Measurements from ENCODE around the gene SNAPIN. TPM values are rescaled to one million over a fixed set of nuclear protein-coding genes. Genes with fewer than 3 reads are reported as not detected.

The SNAPIN gene
- 29.0 and 29.5 TPM in 2 replicates for total RNA-seq (2021)
- long read RNA-seq, transcript SNAPIN-204 (2 exons, 1,205 nt): minor isoform, 10 of 69 reads
- long read RNA-seq, transcript SNAPIN-201 (4 exons, 1,030 nt): major isoform, 54 of 69 reads
- long read RNA-seq, partial matches to known transcripts: 0 of 69 reads
- long read RNA-seq, other reads (novel, unspliced or antisense): 3 of 69 reads

GRCh38 chr1:153658400-153659174 is at the start of gene SNAPIN:
SNAPIN (plus strand) TSS chr1:153658703; CDS start chr1:153658744, 41 bp downstream.
- H3K14ac ChIP-seq (ENCODE audit: insufficient read depth, low read length): peak within 1 kb of the TSS; percentile 93
- H3K18ac ChIP-seq (ENCODE audit: insufficient read length, low read depth, low read length): peak within 1 kb of the TSS; percentile 94
- H3K9ac ChIP-seq (ENCODE audit: extremely low read depth, insufficient read length, low read length): peak within 1 kb of the TSS; percentile 81
- no peak within 1 kb of the TSS for H2BK15ac ChIP-seq (ENCODE audit: low read depth, low read length)
- H2BK12ac ChIP-seq (ENCODE audit: insufficient read length, low read depth, low read length): no peak within 1 kb of the TSS
- no peak within 1 kb of the TSS for H4K5ac ChIP-seq (ENCODE audit: insufficient read length, low read depth, low read length)
- peak; percentile 93 for DNase-seq
- no peak within 1 kb of the TSS for H4K8ac ChIP-seq (replicated peaks; ENCODE audit: insufficient read length, low read depth, low read length)
- H3K27ac ChIP-seq (ENCODE audit: insufficient read length, low read depth, low read length): no peak within 1 kb of the TSS
- no peak within 1 kb of the TSS for H2BK5ac ChIP-seq (ENCODE audit: insufficient read length, low read length)
- Mint-ChIP-seq H3K27me3 (ENCODE audit: low read depth) (no peaks in the 10 kb centered on the region), H3K36me3 (ENCODE audit: insufficient read depth in 1 of 3, low read depth in 3 of 3) (peaks cover 14 to 35% (median 26%) of the 10 kb centered on the region in 3 experiments), H3K4me3 (peak within 1 kb of the TSS; percentile 94 to 95), H3K4me1 (peaks cover 9% of the 10 kb centered on the region in 2 experiments), H3K27ac (peak within 1 kb of the TSS; percentile 89 to 95 (median 90)), H3K9me3 (no peaks in the 10 kb centered on the region; a peak in 1 of 5 replicates)
- peaks cover 5% of the 10 kb centered on the region for H3K23me2 ChIP-seq (ENCODE audit: insufficient read length, low read depth, low read length, poor library complexity, severe bottlenecking)
- no peaks in the 10 kb centered on the region for H3K27me3 ChIP-seq (ENCODE audit: insufficient read depth, low read length)
- no peak within 1 kb of the TSS for H4K91ac ChIP-seq (ENCODE audit: insufficient read length, low read depth, low read length)
- H3K4me2 ChIP-seq (ENCODE audit: insufficient read depth, insufficient read length, low read length): peak within 1 kb of the TSS; percentile 94
- peaks cover 5% of the 10 kb centered on the region for H3K79me1 ChIP-seq (ENCODE audit: insufficient read depth, low read depth, low read length, poor library complexity, severe bottlenecking)
- no peak within 1 kb of the TSS for H3T11ph ChIP-seq (ENCODE audit: low read length)
- H3K4me1 ChIP-seq (ENCODE audit: insufficient read depth, low read length): 0 out of 2 replicates have a peak, but pooled peaks cover 2% of the 10 kb centered on the region
- no peaks in the 10 kb centered on the region; the same call in 1 of the 2 replicates for H3K79me2 ChIP-seq (ENCODE audit: insufficient read depth, low read length)
- no peak within 1 kb of the TSS for H2BK120ac ChIP-seq (ENCODE audit: low read depth, low read length, poor library complexity, severe bottlenecking)
- H3K56ac ChIP-seq (ENCODE audit: insufficient read length, low read depth, low read length): no peak within 1 kb of the TSS
- H3K23ac ChIP-seq (ENCODE audit: insufficient read length, low read depth, low read length): no peak within 1 kb of the TSS
- no peak within 1 kb of the TSS for H2AK5ac ChIP-seq (ENCODE audit: insufficient read length, low read length)
- H2BK20ac ChIP-seq (ENCODE audit: low read depth, low read length, poor library complexity, severe bottlenecking): no peak within 1 kb of the TSS
- TF ChIP-seq CTCF (conservative IDR thresholded peaks at IDR 0.05): no peak; the same call in 2 of the 3 replicates
- H3K9me3 ChIP-seq (ENCODE audit: control insufficient read depth, low read depth, low read length): no peaks in the 10 kb centered on the region
- H2AFZ ChIP-seq (ENCODE audit: low read length): no peak within 1 kb of the TSS
- no CpG with 5 or more reads among the region's 53 CpGs for WGBS (ENCODE audit: extremely low coverage, insufficient read length, low lambda C conversion rate)
- H3K4ac ChIP-seq (ENCODE audit: low read depth, low read length): no peak within 1 kb of the TSS
- H4K20me1 ChIP-seq (ENCODE audit: control insufficient read depth, insufficient read depth, insufficient read length): no peaks in the 10 kb centered on the region

Measured in H9 (cell line).